ENCODE data around the gene SEMA5B. TPM values are rescaled to one million over a fixed set of nuclear protein-coding genes. Genes with fewer than 3 reads are reported as not detected.

SEMA5B gene, protein sequence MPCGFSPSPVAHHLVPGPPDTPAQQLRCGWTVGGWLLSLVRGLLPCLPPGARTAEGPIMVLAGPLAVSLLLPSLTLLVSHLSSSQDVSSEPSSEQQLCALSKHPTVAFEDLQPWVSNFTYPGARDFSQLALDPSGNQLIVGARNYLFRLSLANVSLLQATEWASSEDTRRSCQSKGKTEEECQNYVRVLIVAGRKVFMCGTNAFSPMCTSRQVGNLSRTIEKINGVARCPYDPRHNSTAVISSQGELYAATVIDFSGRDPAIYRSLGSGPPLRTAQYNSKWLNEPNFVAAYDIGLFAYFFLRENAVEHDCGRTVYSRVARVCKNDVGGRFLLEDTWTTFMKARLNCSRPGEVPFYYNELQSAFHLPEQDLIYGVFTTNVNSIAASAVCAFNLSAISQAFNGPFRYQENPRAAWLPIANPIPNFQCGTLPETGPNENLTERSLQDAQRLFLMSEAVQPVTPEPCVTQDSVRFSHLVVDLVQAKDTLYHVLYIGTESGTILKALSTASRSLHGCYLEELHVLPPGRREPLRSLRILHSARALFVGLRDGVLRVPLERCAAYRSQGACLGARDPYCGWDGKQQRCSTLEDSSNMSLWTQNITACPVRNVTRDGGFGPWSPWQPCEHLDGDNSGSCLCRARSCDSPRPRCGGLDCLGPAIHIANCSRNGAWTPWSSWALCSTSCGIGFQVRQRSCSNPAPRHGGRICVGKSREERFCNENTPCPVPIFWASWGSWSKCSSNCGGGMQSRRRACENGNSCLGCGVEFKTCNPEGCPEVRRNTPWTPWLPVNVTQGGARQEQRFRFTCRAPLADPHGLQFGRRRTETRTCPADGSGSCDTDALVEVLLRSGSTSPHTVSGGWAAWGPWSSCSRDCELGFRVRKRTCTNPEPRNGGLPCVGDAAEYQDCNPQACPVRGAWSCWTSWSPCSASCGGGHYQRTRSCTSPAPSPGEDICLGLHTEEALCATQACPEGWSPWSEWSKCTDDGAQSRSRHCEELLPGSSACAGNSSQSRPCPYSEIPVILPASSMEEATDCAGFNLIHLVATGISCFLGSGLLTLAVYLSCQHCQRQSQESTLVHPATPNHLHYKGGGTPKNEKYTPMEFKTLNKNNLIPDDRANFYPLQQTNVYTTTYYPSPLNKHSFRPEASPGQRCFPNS
- total RNA-seq (2014; rRNA removed; shearing (Covaris generic)), result 16.4 and 22.4 TPM in 2 replicates

DNA sequence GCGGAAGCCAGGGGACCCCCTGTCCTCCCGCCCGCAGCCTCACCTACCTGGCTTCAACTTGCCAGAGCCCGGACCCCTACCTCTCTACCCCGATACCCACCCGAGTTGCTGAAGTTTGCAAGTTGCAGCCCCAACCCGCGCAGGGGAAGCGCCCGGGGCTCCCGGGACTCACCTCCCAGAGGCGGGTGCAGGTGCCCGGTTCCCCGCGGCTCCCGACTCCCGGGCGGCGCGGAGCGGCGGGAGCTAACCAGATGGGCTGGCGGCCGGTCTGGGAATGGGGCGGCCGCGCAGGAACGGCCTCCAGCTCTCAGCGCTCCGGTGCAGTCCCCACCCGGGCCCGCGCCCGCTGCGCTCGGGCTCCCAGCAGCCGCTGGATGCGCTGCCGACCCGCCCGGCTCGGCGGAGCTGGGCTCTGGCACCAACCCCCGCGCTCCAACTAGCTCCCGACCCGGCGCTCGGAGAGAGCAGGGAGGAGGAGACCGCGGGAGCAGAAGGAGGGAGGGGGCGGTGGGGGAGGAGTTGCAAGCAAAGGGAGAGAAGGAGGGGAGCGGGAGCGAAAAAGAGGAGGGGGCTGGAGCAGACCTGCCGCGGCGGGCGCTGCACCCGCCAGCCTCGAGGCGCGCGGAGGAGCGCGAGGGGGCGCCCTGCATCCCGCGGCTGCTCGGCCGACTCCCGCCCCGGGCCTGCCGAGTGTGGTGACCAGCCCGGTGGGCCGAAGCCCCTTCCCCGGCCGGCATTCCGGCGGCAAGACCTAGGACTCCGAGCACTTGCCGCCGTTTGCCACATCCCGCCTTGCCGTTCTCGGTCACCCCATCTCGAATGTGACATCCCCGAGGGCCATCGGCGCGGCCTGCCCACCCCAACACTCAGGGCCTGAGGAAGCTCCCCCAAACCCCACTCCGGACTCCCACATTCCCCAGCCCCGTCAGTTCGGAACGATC, at the start of gene SEMA5B:
TSS of gene SEMA5B (minus strand) at position 472 of the 941 bp plus-strand sequence. CDS start 66,500 bp downstream, outside the sequence.
- H3K27me3 ChIP-seq (ENCODE audit: control insufficient read depth, insufficient read depth, low read length), result peaks cover 43% of the 10 kb centered on the region
- H3K36me3 ChIP-seq (replicated peaks; ENCODE audit: control insufficient read depth, insufficient read depth, low read length), result no peaks in the 10 kb centered on the region
- peak; percentile 95 for DNase-seq
- H3K4me3 ChIP-seq (ENCODE audit: insufficient read depth, low read depth, low read length), result peak within 1 kb of the TSS; percentile 73

DNA sequence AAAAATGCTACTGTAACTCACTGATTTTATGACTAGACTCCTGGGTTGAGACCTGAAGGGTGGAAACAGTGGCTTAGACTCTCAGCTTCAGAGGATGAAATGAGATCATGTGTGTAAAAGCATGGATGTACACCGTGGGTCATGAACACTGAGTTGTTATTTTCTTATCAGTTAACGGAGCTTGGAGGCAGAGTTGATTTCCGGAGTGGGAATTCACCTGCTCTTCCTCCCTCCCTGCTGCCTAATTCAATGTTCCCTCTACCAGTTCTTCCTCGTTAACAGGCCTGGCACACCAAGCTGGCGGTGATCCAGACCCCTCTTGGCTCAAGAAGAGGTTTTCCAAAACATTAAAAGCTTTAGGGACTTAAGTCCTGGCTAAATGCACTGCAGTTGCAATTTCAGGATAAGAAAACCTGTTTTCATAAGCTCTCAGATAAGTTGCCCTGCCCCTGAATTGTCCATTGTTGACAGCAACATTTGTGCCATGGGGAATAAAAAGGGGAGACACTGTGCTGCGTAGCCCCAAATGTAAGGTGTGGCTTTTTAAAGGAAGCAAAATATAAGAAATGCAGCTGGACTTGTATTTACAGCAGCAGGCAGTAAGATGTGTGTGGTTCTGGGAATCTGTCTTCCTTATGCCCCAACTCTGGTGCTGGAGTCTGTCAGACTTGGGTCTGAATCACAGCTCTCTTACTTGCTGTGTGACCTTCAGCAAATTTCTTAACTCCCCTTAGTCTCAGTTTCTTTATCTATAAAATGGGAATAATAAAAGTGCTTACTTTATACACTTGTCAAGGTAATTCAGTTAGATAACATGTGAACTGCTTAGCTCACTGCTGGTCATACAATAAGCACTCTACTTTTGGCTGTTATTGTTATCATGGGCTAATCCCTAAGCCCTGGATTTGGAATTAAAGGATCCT, 49.2 kb upstream of the SEMA5B start:
- no peak for DNase-seq
- H3K27me3 ChIP-seq (ENCODE audit: control insufficient read depth, insufficient read depth, low read length), result no peaks in the 10 kb centered on the region
- no peak overlapping the region for H3K4me3 ChIP-seq (ENCODE audit: insufficient read depth, low read depth, low read length)
- no peaks in the 10 kb centered on the region for H3K36me3 ChIP-seq (replicated peaks; ENCODE audit: control insufficient read depth, insufficient read depth, low read length)

DNA sequence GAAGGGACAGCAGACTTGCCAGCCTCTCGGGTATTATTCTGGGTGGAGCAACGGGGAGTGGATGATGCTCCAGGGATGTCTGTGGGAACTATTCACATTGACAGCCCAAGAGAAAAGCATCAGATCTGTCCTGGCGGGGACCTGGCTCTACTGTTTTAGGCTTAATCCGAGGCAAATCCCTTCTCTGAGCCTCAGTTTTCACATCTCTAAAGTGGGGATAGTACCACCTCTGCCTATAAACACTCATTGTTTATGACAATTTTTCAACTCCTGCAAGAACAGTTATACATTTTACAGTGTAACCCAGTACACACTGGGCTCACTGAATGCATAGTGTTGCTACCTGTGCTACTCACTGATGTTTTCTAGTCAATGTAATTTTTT, 48.5 kb upstream of the SEMA5B start:
- no peak for DNase-seq
- Histone ChIP-seq H3K36me3 (replicated peaks; ENCODE audit: control insufficient read depth, insufficient read depth, low read length) (no peaks in the 10 kb centered on the region), H3K4me3 (ENCODE audit: insufficient read depth, low read depth, low read length) (no peak overlapping the region), H3K27me3 (ENCODE audit: control insufficient read depth, insufficient read depth, low read length) (no peaks in the 10 kb centered on the region)

DNA sequence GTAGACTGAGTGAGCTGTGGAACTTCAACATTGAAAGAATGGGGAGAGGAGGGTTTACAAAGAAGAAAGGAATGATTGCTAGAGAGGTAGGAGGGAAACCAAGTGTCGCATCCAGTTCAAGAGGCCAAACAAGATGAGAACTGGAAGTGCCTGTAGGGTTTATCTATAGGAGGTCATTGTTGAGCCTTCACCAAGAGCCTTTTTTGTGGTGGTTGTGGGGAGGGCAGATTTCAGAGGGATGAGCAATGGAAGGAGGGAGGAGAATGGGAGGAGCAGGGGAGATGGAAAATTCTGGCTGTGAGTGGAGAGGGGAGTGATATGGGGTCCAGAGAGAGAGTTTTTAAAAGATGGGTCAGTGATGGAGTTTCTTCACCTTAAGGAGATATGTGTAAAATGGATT, 47.8 kb upstream of the SEMA5B start:
- H3K27me3 ChIP-seq (ENCODE audit: control insufficient read depth, insufficient read depth, low read length), result no peaks in the 10 kb centered on the region
- H3K4me3 ChIP-seq (ENCODE audit: insufficient read depth, low read depth, low read length), result no peak overlapping the region
- DNase-seq, result no peak
- H3K36me3 ChIP-seq (replicated peaks; ENCODE audit: control insufficient read depth, insufficient read depth, low read length), result no peaks in the 10 kb centered on the region

DNA sequence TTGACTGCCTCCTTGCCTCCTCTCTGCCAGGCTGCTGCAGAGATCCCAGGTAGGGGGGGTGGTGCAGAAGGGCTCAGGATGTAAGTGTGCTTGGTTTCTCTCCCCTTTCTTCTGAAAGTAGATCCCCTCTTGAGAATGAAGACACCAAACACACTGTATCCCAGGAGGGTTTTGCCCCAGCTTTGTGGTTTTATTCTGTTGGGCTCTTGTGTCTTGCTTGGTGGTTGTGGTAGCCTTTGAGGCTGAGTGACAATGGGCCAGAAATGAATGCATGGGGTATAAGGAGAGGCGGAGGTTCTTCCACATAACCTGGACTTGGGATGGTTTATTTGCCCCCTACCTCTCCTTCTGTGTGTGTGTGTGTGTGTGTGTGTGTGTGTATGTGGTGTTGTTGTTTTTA, 45.0 kb upstream of the SEMA5B start:
- no peak for DNase-seq
- H3K4me3 ChIP-seq (ENCODE audit: insufficient read depth, low read depth, low read length), result no peak overlapping the region
- no peaks in the 10 kb centered on the region for H3K36me3 ChIP-seq (replicated peaks; ENCODE audit: control insufficient read depth, insufficient read depth, low read length)
- H3K27me3 ChIP-seq (ENCODE audit: control insufficient read depth, insufficient read depth, low read length), result no peaks in the 10 kb centered on the region

DNA sequence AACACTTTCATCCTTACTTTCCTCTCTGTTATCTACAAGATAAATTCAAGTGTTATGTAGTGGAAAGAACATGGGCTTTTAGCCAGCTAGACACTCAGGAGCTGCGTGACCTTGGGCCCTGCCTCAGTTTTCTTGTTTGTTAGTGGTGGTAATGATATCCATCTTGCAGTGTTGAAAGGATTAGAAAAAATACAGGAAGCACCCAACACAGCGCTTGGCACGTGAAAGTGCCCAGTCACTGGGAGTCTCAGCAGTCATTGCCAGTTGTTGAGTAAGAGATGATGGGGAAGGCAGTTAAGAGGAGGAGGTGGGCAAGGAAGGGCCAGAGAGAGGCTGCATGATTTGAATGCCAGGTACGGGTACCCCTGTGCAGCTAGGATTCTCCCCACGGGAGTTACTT, 44.6 kb upstream of the SEMA5B start:
- Histone ChIP-seq H3K27me3 (ENCODE audit: control insufficient read depth, insufficient read depth, low read length) (peaks cover under 1% of the 10 kb centered on the region; the same call in 1 of the 2 replicates), H3K4me3 (ENCODE audit: insufficient read depth, low read depth, low read length) (no peak overlapping the region), H3K36me3 (replicated peaks; ENCODE audit: control insufficient read depth, insufficient read depth, low read length) (no peaks in the 10 kb centered on the region)
- no peak for DNase-seq

DNA sequence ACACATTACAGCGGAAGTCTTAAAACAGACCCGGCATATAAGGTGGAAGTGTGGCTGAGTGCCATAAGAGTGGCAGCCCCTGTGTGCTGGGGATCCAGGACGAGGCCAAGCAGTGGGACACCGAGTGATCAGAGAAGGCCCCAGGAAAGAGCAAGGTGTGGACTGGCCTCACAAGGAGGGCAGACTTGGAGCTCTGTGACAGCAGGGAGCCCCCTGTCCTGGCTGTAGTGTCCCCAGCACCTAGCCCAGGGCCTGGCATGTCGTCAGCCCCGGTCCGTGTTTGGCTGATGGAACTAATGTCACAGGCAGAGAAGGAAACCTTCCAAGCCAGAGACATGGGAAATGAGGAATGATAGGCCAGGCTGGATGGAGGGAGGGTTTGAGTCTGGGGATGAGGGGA, 44.0 kb upstream of the SEMA5B start:
- no peak for DNase-seq
- Histone ChIP-seq H3K36me3 (replicated peaks; ENCODE audit: control insufficient read depth, insufficient read depth, low read length) (no peaks in the 10 kb centered on the region), H3K4me3 (ENCODE audit: insufficient read depth, low read depth, low read length) (no peak overlapping the region), H3K27me3 (ENCODE audit: control insufficient read depth, insufficient read depth, low read length) (peaks cover 3% of the 10 kb centered on the region)

DNA sequence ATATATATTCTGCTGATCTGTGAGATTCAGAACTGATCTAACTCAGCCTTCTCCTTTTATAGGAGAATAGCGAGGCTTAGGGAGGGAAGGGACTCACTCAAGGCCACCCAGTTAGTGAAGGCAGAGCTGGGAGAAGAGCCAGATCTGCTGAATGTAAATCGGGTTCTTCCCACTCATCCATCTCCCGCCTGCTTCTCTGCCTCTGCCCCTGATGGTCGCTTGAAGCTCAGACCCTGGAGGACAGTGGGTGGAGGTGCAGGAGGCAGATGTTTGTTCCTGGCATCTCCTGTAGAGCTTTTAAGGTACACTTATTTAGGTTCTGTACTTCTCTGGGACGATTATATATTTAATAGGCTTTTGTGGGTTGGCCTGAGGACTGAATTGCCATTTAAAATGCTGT, 43.6 kb upstream of the SEMA5B start:
- peaks cover 6% of the 10 kb centered on the region for H3K27me3 ChIP-seq (ENCODE audit: control insufficient read depth, insufficient read depth, low read length)
- no peaks in the 10 kb centered on the region for H3K36me3 ChIP-seq (replicated peaks; ENCODE audit: control insufficient read depth, insufficient read depth, low read length)
- peak; percentile 83 for DNase-seq
- H3K4me3 ChIP-seq (ENCODE audit: insufficient read depth, low read depth, low read length), result no peak overlapping the region

DNA sequence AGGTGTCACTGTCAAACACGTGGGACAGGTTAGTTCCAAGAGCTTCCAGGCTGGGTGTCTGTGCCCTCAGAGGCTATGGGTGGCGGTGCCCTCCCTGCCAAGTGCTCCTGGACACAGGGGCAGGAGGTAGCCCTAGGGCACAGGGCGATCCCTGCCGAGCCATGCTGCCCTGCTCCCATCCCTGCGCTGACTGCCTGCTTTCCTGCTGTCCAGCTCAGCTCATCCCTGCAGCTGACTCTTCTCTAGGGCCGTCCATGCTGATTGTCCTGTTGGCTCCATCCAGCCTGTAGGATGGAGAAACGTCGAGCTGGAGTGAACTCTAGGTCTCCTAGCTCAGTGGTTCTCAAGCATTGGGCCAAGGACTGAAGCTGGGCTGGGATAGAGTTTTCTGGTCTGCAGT, 42.9 kb upstream of the SEMA5B start:
- peaks cover 7% of the 10 kb centered on the region for H3K27me3 ChIP-seq (ENCODE audit: control insufficient read depth, insufficient read depth, low read length)
- H3K36me3 ChIP-seq (replicated peaks; ENCODE audit: control insufficient read depth, insufficient read depth, low read length), result no peaks in the 10 kb centered on the region
- H3K4me3 ChIP-seq (ENCODE audit: insufficient read depth, low read depth, low read length), result no peak overlapping the region
- DNase-seq, result no peak

DNA sequence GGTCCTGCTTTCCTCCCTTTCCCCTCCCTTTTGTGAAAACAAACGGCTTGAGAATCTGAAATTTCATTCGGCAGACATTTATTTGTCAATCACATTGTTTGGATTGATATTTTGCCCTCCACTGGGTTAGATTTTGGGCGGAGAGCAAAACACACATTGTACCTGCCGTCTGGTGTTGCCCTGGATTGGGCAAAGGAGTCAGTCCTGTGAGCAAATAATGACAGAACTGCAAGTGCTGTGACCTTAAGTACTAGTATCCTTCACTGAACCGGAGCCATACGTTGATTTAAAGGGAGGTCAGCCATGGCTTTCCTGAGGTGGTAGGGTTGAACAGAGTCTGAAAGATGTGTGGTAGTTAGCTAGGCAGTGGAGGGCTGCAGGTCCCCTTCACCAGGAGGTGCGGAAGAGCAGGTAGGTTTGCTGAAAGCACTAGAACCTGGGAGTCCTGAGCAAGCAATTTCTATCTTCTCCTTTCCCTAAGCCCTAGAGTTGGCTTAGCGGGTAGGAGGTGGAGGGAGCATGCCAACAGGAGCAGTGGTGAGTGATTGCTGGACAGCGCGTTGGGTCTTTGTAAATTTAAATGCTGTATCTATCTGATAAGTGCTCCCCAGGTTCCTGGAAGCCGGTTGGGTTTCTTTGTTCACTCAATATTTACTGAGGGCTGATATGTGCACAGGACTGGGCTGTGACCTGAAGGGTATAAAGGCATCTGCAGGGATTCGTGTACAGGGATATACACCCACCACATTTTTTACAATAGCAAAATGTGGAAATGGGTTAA, 41.2 kb upstream of the SEMA5B start:
- Histone ChIP-seq H3K4me3 (ENCODE audit: insufficient read depth, low read depth, low read length) (peak overlapping the region; percentile 97), H3K36me3 (replicated peaks; ENCODE audit: control insufficient read depth, insufficient read depth, low read length) (no peaks in the 10 kb centered on the region), H3K27me3 (ENCODE audit: control insufficient read depth, insufficient read depth, low read length) (peaks cover 7% of the 10 kb centered on the region)
- no peak for DNase-seq

DNA sequence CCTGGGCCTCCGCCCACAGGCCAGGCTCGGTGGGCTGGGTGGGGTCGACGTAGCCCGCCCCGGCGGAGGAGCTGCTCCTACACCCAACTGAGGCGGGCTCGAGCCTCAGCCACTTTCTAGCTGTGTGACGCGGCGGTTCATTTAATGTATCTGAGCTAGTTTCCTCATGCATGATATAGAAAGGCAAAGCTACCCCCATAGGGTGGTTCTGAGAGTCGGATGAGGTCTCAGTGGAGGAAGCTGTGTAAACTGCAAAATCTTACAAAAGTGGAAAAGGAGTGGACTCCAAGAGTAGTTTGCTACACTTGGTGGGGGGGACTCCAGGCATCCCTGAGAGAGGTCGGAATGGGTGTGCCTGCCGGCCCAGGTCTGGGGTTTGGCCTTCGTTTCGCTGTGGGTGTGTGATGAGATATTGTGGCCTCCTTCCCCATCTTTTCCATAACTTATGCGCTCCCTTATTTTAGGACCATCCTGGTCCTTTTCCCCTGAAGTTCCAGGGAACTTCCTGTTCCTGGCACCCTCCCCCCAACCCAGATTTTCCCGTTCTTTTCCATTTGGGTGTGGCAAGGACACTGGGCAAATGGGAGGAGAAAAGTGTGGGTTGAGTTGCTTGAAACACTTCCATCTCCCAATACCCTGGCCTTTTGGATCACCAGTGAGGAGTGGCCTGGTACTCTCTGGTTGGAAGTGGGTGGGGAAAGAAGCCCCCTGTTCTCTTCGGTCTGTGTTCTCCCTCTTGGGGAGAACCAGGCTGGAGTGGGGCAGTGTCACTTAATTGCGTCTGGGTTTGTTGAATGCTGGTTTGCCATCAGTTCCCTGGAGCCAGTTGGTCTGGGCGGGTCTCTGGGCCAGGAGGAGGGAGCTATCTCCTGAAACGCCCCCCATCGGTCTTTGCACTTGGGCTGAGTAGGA, 40.4 kb upstream of the SEMA5B start:
- H3K36me3 ChIP-seq (replicated peaks; ENCODE audit: control insufficient read depth, insufficient read depth, low read length), result no peaks in the 10 kb centered on the region
- peaks cover 7% of the 10 kb centered on the region for H3K27me3 ChIP-seq (ENCODE audit: control insufficient read depth, insufficient read depth, low read length)
- peak overlapping the region; percentile 97 for H3K4me3 ChIP-seq (ENCODE audit: insufficient read depth, low read depth, low read length)
- peak; percentile 83 for DNase-seq

Data from H7 (cell line).